ENCODE results near the gene AIFM1.

GRCh38 chrX:130136496-130136895 lies 29.1 kb downstream of the AIFM1 start:
- TF ChIP-seq CTCF (conservative IDR thresholded peaks at IDR 0.05; ENCODE audit: low read length) (no peak), EZH2phosphoT487 (IDR thresholded peaks at IDR 0.05; ENCODE audit: borderline replicate concordance) (no peak)
